RKO (cell line): Measurements from ENCODE around the gene DPP10.

ENCODE experiments used
- DNase-seq: peaks from one replicate; pipeline ENCODE4 v3.0.0-alpha.2; 2016; ENCODE audit warnings: low spot score

Gene DPP10

DNA sequence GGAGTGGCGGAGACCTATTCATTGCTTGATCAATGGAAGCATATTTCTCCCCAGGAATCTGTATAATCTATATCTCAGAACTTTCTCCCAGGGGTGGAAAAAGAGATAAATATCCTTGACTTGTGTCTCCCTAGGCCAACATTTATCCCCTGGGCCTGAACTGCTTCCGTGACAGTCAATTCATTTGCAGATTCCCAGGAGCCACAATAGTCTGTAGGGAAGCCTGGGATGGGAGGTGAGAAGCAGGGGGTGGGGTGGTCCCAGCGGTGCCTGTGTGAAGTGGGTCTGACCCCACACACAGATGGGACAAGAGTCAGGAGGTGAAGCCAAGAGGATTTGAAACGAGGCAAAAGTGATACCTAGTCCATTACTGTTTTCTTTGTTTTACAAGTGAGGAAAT, 166.8 kb downstream of the DPP10 start:
- no peak for DNase-seq

- DNase-seq, result no peak
Measured at GRCh38 chr2:114609801-114610200, 167.4 kb downstream of the DPP10 start.

DNA sequence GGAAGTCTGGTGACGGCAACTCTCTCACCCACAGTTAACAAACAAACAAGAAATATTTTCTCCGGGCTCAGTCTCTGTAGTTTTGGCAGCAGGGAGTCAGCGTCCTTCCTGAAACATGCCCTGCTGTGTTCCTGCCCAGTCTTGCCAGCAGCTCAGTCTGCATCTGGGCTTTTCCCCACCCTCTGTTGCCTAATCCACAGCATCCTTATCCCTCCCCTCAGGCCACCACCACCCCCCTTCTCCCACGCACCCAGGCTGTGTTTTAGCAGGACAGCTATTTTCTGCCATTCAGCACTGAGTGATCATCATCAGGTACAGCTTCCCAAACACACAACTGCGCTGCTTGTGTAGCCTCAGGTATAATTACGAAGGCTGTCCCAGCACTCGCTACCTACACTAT, 168.2 kb downstream of the DPP10 start:
- no peak for DNase-seq

- no peak for DNase-seq
Measured at GRCh38 chr2:114614592-114614991, 172.2 kb downstream of the DPP10 start.

DNA sequence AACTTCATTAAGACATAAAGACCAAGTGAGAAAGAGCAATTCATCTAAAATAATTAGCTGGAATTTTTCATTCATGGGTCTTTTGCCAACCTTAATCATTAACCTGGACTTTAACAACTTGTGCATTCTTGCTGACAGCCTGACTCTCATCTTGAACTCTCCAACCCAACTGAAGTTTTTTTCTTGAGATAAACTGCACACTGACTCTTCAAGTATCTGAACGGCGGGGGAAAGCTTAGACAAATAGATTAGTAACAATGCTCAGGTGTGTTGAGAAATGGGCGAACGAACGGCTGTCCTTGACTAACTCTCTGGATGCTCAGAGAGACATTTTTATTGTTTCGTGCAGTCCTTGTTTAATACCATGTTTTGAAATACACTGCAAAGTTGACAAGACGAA, 186.0 kb downstream of the DPP10 start:
- DNase-seq, result no peak

GRCh38 chr2:114631146-114631545, 188.7 kb downstream of the DPP10 start:
- DNase-seq, result no peak

DNA sequence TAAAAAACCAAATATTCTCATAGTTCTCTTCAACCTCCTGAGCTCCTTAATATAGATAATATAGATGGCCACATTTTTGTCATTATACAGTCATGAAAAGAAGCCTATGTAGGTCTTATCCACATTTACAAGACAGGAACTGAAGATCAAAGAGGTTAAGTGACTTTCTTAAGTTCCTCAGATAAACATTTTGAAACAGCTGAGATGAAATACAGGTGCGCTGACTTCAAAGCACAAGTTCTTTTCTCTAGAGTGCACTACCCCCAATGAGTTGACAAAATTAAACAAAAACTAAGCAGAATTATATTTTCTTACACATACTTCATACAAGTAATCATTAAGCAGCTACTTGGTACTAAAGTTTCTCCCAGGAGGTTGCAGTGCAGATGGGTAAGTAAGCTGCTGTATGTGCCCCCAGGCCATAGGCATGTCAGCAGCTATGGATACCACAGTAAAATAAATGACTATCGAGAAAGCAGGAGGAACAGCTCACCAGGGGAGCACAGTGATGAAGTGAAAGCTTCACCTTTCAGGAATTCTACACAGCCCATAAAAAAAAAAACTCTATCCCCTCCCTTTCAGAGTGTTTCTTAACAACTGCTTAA, 199.8 kb downstream of the DPP10 start:
- no peak for DNase-seq

DNA sequence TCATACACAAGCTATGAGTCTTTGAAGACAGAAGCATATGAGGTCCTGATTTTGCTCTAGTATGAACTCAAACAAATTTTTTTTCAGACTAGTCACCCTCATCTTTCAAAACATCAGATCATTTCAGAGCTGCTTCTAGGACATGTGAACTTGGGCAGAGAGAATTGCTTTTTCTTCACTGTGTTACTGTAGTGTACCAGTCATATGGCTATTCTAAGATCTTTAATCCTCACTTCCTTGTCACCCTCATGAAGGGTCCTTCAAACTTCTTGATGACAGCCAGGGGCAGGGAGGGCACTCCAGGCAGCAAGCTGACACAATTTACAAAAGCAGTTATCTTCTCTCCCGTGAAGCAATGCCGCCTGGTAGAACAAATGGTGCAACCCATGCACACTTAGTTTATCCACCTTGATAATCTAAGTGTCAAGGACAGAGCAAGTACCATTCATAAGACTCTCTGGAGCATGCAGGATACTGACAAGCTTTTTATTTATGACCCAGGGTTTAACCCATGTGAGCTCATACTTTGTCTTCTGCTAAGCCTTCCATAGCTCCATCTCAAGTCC, 200.6 kb downstream of the DPP10 start:
- DNase-seq, result no peak

- DNase-seq, result no peak
Measured at GRCh38 chr2:114651933-114652332, 209.5 kb downstream of the DPP10 start.

GRCh38 chr2:114659880-114660279, 217.4 kb downstream of the DPP10 start:
- no peak for DNase-seq

DNA sequence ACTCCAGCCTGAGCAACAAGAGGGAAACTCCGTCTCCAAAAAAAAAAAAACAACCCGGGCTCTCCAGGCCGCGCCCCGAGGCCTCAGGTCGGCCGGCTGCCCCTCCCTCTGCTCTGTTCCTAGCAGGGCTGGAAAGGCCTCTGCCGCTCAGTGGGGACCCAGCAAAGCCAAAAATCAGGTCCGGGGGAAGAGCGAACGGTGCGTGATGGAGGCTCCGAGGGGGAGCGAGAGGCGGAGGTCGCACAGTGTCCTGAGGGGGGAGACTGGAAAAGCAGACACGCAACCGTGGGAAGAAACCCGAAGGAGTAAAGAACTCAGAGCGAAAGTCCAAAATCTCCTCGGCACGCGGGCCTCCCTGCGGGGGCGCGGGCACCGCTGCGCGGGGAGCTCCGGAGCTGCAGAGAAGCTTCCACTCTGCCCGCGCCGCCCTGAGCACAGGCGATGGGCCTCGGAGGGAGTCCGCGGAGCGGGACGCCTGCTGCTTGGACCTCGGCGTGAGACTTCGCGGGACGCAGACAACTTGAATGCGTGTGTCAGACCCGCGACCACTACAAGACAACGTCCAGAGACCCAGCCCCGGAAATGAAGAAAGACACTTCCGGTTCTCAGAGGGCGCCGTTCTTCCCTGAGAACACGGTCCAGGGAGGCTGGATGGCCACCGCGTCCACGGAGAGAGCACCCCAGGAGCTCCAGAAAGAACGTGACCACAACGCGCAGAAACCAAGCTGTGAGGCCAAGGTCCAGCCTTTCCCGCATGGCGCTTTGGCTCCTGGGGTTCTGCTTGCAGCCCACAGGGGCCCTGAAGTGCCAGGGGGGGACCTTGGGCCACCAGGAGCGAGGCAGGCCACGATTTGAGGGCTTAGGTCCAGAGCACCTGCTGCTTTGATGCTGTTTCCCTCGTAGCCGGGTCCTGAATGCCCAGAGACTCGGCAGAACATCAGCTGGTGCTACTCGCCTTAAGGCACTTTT, 219.8 kb downstream of the DPP10 start:
- DNase-seq, result no peak

GRCh38 chr2:114668415-114668814, 226.0 kb downstream of the DPP10 start:
- DNase-seq, result no peak

GRCh38 chr2:114683251-114683650, 240.8 kb downstream of the DPP10 start:
- no peak for DNase-seq

DNA sequence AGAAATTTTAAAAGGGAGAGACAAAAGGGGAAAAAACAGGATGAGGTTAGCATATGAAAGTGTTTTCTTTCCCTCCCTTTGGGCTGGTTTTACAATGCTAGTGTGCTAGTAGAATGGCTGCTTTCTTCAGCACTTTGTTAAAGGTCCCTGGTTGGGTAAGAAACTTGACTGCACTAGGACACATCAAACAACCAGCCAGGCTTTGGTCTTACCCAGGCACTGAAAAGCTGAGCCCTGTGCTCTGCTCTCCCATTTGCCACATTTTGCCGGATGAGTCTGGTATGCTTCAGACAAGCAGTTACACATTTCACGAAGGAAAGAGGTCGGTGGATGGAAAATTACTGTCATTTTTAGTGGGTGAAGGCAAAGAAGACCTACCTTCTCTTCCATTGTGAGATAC, 242.0 kb downstream of the DPP10 start:
- DNase-seq, result no peak

DNA sequence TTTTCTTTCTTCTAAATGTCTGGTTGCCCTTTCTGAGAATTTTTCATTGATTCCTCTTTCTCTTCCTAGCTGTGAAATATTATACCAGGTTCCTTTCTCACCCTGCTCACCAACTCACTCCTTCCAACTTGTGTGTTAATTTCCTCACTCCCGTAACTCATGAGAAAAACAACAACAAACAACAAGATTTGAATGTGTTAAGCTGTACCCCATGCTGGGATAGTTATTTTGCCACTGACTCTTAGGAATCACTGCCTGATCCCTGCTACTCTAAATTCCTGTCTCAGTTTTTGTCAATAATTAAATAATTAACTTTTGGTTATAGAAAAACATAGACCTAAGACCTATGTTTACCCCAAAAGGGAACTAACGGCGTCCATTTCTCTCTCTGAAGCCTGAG, 242.7 kb downstream of the DPP10 start:
- no peak for DNase-seq

DNA sequence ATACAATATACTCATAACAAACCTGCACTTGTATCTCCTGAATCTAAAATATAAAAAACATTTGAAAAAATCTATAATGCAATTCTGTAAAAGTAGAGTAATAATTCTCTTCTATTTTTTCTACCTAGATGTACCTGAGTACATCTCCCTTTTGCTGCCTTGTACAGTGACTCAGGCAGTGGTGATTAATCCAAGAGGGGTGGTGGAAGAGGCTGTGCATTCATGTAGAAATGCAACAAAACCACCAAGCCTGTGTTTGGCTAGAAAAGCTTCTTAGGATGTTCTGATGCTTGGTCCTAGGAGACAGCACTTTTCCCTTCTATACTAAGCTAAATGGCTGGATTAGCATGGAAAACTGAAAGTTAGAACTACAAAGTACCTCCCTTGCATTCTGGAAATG, 245.8 kb downstream of the DPP10 start:
- DNase-seq, result no peak

DNA sequence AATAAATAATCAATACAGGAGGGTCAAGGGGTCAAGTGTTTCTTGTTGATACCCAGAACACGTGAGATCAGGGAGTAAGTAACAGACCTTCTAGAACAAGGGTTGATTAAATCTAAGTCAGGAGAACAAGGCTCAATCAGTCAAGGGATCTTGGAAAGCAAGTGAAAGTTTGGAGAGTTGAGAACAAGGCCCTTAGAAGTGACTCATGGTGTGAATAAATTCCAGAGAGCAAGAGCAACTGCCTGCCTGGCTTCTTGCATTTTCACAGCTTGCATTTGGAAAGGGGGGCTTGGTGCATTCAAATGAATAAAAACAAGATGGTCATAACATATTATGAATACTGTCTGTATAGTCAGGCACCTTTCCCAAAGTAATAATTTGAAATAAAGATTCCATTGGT, 256.1 kb downstream of the DPP10 start:
- no peak for DNase-seq

DNA sequence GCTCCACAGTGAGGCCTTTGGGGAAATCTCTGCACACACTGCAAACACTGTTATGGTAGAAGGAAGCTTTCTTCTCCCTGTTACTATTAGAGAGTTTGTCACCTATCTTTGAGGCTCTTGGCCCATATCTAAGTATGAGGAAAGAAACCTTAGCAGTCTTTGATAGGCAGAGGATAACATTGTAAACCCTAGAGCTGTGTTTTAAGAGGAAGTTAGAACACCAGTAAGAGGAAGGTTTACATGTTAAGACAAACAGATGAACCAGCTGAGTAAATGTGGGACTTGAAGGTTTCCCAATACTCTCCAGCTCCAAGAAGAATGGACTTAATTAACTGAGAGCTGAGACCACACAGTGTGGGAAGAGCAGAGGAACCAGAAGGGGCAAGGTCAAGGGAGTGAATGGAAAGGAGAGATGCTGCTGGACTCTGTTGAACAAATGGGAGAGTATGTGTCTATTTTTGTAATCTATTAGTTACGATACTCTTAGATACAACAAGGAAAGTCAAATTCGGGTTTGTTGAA, 257.0 kb downstream of the DPP10 start:
- DNase-seq, result no peak

DNA sequence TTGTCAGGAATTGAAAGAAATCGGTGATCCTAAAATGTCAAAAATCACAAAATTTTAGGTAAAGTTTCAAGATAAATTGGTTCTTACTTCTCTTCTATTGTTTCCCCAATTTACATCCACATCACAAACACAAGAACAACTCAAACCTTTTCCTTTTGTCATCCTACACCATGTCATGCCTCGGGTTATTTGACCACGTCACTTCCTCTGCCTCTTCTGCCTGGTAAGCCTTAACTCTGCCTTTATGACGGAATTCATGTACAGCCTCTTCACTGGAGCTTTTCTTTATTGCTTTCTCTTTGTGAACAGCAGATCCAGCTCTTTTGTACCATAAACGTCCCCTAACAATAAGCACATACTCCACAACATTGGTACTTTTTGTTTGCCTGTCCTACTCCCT, 258.0 kb downstream of the DPP10 start:
- no peak for DNase-seq

DNA sequence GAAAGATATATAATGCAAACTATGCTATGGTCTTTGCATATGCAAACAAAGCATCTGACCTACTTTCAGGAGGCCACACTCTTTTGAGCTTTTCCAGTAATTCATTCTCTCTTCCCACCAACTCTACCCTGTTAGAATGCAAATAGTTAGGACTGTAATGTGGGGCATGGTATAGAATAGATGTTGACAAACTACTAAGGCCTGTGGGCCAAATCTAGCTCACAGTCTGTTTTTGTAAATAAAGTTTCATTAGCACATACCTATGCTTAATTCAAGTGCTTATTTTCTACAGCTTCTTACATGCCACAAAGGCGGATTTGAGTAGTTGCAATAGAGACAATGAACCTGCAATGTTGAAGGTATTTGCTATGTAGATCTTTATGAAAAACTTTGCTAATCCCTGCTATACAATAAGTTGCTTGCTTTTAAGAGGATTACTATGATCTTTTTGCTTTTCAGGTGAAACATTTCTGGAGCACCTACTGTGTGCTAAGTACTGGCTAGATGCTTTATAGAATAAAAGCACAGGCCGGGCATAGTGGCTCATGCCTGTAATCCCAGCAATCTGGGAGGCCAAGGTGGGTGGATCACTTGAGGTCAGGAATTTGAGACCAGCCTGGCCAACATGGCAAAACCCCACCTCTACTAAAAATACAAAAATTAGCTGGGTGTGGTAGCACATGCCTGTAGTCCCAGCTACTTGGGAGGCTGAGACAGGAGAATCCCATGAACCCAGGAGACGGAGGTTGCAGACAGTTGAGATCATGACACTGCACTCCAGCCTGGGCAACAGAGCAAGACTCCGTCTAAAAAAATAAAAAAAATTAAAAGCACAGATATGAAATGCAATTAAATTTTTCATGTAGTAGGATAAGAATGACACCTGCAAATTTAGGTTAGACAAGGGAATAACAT, 267.8 kb downstream of the DPP10 start:
- DNase-seq, result no peak

GRCh38 chr2:114714313-114714712, 271.9 kb downstream of the DPP10 start:
- no peak for DNase-seq

GRCh38 chr2:114717049-114717448, 274.6 kb downstream of the DPP10 start:
- DNase-seq, result no peak
